Memory B cell (primary cell): ENCODE measurements around the gene SERINC2.
"Not testable (repeated sequence)": the region's sequence is repeated elsewhere in the genome, so short reads cannot be mapped to it uniquely, and the experiment has no call there.

Experiments used
- ATAC-seq: fragments of 150-1000 bp; cut with Tn5 transposase; 2 replicates; pipeline ENCODE4 v1.10.0; 2021; ENCODE audit warnings: low read depth, mild to moderate bottlenecking, moderate library complexity
- DNase-seq, 2 donors: peaks; one replicate each; pipeline ENCODE4 v3.0.0; 2022; ENCODE audit warnings: low spot score in 2 of 2
- H3K27ac Mint-ChIP-seq: one replicate; pipeline ENCODE4 v1.8.0; 2022; ENCODE audit warnings: mild to moderate bottlenecking, moderate library complexity, mixed read lengths
- H3K27me3 Mint-ChIP-seq: one replicate; pipeline ENCODE4 v1.8.0; 2022; ENCODE audit warnings: mixed read lengths
- H3K36me3 Mint-ChIP-seq: one replicate; pipeline ENCODE4 v1.8.0; 2022; ENCODE audit warnings: mild to moderate bottlenecking, mixed read lengths
- H3K4me1 Mint-ChIP-seq: one replicate; pipeline ENCODE4 v1.8.0; 2022; ENCODE audit warnings: mixed read lengths
- H3K4me3 Mint-ChIP-seq: one replicate; pipeline ENCODE4 v1.8.0; 2022; ENCODE audit warnings: mild to moderate bottlenecking, moderate library complexity, mixed read lengths
- H3K9me3 Mint-ChIP-seq: one replicate; pipeline ENCODE4 v1.8.0; 2022; ENCODE audit warnings: mixed read lengths

The SERINC2 gene

GRCh38 chr1:31427322-31427721, 14.3 kb downstream of the SERINC2 start:
- no peak for DNase-seq
- Mint-ChIP-seq H3K4me3 (no peak overlapping the region), H3K27me3 (no peaks in the 10 kb centered on the region)

DNA sequence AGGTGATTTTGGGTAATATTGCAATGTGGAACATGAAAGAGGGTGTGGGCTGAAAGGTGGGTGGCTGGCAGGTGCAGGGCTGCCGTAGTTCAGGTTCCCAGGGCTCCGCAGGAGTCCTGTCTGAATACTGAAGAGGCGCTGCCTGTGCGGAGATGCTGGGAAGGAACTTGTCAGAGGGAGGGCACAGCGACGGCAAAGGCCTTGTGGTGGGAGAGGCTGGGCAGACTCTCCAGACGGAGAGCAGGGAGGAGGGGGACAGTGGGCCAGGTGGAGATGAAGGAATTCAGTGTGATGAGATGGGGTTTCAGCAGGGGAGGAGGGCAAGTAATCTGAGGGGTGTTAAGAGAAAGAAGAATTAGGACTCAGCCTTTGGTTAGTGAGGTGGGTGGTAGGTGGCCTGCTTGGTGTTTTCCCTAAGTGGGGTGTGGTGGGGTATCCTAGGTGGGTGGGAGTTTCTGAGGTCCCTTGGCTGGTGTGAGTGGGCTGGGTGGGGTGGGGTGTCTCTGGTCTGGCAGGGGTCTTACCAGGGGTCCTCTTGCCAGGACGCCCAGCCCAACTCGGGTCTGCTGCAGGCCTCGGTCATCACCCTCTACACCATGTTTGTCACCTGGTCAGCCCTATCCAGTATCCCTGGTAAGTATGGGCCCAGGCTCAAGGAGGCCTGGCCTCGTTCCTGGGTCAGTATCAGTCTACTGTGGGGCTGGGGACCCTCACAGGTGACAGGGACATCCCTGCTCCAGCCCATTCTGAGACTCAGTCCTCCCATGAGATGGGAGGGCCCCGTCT, 15.6 kb downstream of the SERINC2 start:
- ATAC-seq: no peak
- no peak overlapping the region for H3K27ac Mint-ChIP-seq
- H3K36me3 Mint-ChIP-seq: no peaks in the 10 kb centered on the region
- peaks cover 13% of the 10 kb centered on the region for H3K4me1 Mint-ChIP-seq
- no peak for DNase-seq
- H3K27me3 Mint-ChIP-seq: peaks cover 4% of the 10 kb centered on the region
- no peaks in the 10 kb centered on the region for H3K9me3 Mint-ChIP-seq
- H3K4me3 Mint-ChIP-seq: no peak overlapping the region

More at GRCh38 chr1:31427322-31427721, 14.3 kb downstream of the SERINC2 start:
- Mint-ChIP-seq H3K9me3 (no peaks in the 10 kb centered on the region), H3K27ac (no peak overlapping the region), H3K4me1 (peaks cover 24% of the 10 kb centered on the region), H3K36me3 (no peaks in the 10 kb centered on the region)
- no peak for ATAC-seq

DNA sequence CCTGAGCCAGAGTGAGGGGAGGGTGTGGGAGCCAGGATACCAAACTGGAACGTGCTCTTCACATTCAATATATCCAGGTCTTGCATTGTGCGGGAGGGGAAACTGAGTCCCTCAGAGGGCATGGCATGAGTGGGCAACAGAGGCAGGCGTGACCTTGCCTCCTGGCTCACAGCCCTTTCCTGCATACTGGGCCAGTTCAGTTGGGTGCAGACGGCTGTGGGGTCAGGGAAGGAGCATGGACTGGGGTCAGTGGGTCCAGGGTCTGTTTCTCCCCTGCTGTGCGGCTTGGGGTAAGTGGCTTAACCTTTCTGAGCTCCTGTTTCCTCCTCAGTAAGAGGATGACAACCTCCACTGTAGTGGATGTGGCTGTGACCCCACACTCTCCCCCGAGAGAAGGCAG, 16.6 kb downstream of the SERINC2 start:
- no peaks in the 10 kb centered on the region for H3K36me3 Mint-ChIP-seq
- no peak overlapping the region for H3K4me3 Mint-ChIP-seq
- no peak for ATAC-seq

DNA sequence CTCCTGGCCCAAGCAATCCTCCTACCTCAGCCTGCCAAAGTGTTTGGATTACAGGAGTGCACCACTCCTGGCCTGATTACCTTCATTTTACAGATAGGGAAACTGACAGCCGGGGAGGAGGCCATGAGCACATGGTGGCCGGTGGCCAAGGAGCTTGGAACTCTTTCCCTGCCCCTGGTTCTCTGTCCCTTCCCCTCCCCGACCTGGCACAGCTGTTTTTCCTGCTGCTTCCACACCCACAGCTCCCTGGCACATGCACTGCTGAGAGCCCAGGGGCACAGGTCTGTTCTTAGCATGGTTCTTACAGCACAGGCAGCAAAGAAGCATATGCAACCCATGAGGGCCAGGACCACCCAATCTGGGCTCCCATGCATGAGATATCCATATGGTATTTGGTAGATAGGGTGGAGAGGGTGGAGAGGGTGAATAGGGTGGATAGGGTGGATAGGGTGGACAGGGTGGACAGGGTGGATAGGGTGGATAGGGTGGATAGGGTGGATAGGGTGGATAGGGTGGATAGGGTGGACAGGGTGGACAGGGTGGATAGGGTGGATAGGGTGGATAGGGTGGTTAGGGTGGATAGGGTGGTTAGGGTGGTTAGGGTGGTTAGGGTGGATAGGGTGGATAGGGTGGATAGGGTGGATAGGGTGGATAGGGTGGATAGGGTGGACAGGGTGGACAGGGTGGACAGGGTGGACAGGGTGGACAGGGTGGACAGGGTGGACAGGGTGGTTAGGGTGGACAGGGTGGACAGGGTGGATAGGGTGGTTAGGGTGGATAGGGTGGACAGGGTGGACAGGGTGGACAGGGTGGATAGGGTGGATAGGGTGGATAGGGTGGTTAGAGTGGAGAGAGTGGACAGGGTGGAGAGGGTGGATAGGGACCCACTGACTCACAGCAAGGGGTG, 18.6 kb downstream of the SERINC2 start:
- not testable (repeated sequence) for H3K27ac Mint-ChIP-seq, H3K36me3 Mint-ChIP-seq, H3K9me3 Mint-ChIP-seq, DNase-seq, H3K27me3 Mint-ChIP-seq, H3K4me3 Mint-ChIP-seq, ATAC-seq
- peaks cover 10% of the 10 kb centered on the region for H3K4me1 Mint-ChIP-seq

More for the DNA sequence above, 16.6 kb downstream of the SERINC2 start:
- Mint-ChIP-seq H3K27me3 (peaks cover 5% of the 10 kb centered on the region), H3K9me3 (no peaks in the 10 kb centered on the region), H3K27ac (no peak overlapping the region), H3K4me1 (peaks cover 13% of the 10 kb centered on the region)
- no peak for DNase-seq

DNA sequence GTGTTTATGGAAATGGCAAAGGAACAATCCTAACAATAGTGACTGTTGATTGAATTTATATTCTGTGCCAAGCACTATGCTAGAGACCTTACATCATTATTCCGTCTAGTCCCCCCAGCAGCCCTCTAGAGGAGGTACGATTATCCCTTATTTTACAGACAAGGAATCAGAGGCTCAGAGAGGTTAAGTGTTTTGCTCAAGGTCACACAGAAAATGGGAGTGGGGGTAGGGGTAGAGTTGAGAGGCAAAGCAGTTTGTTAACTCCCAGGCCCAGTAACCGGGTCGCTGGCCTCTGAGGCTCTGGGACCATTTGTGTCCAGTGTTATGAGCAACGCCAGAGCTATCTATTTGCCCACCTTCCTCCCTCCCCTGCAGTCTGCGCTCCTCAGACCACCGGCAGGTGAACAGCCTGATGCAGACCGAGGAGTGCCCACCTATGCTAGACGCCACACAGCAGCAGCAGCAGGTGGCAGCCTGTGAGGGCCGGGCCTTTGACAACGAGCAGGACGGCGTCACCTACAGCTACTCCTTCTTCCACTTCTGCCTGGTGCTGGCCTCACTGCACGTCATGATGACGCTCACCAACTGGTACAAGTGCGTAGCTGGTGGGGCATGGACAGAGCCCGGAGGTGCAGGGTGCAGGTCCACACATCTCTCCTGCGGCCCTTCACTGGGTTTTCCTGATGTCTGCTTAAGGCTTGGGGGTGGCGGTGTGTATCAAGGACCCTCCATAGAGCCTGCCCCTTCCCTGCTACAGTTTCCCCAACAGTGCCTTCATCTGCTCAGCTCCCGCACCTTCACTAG, 19.8 kb downstream of the SERINC2 start:
- Mint-ChIP-seq H3K4me3 (no peak overlapping the region), H3K4me1 (peaks cover 9% of the 10 kb centered on the region), H3K27me3 (peaks cover 11% of the 10 kb centered on the region), H3K27ac (no peak overlapping the region), H3K36me3 (no peaks in the 10 kb centered on the region), H3K9me3 (no peaks in the 10 kb centered on the region)
- no peak for DNase-seq
- no peak for ATAC-seq

DNA sequence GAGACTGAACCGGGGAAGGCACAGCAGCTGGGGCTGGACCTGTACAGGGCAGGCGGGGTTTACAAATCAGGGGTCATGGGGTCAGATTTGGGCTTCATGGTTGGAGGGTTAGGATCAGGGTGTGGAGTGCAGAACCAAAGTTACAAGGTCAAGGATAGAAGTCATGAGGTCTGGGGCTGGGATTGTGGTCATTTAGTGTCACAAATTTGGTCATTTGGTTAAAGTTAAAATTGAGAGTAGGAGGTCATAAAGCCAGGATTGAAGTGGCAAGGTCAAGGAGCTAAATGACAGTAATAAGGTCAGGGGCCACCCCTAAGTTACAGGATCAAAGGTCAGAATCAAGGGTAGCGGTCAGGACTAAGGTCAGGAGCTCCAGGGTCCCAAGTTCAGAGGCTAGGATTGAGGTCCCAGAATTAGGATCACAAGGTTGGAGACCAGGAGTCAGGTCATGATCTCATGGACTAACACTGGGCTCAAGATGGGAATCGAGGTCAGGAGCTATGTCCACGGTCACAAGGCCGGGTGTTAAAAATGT, 20.4 kb downstream of the SERINC2 start:
- DNase-seq: no peak
- Mint-ChIP-seq H3K4me1 (peaks cover 9% of the 10 kb centered on the region), H3K36me3 (no peaks in the 10 kb centered on the region), H3K27me3 (peaks cover 11% of the 10 kb centered on the region), H3K4me3 (no peak overlapping the region), H3K27ac (no peak overlapping the region), H3K9me3 (no peaks in the 10 kb centered on the region)
- no peak for ATAC-seq

- DNase-seq: no peak
- no peaks in the 10 kb centered on the region for H3K9me3 Mint-ChIP-seq
- no peak overlapping the region for H3K4me3 Mint-ChIP-seq
- ATAC-seq: no peak
- H3K27me3 Mint-ChIP-seq: peaks cover 12% of the 10 kb centered on the region
- H3K4me1 Mint-ChIP-seq: peaks cover 9% of the 10 kb centered on the region
- H3K27ac Mint-ChIP-seq: no peak overlapping the region
- H3K36me3 Mint-ChIP-seq: no peaks in the 10 kb centered on the region
Observed at GRCh38 chr1:31434101-31434871, 21.3 kb downstream of the SERINC2 start.

GRCh38 chr1:31434979-31435378, 22.0 kb downstream of the SERINC2 start:
- peaks cover 13% of the 10 kb centered on the region for H3K27me3 Mint-ChIP-seq

GRCh38 chr1:31435471-31436409, 22.7 kb downstream of the SERINC2 start:
- no peak for ATAC-seq
- DNase-seq: no peak
- H3K4me1 Mint-ChIP-seq: peaks cover 9% of the 10 kb centered on the region
- H3K27me3 Mint-ChIP-seq: peaks cover 13% of the 10 kb centered on the region
- no peaks in the 10 kb centered on the region for H3K9me3 Mint-ChIP-seq
- peak overlapping the region; percentile 36 for H3K27ac Mint-ChIP-seq
- H3K4me3 Mint-ChIP-seq: no peak overlapping the region
- H3K36me3 Mint-ChIP-seq: no peaks in the 10 kb centered on the region

More at GRCh38 chr1:31434979-31435378, 22.0 kb downstream of the SERINC2 start:
- ATAC-seq: no peak
- Mint-ChIP-seq H3K36me3 (no peaks in the 10 kb centered on the region), H3K27ac (peak overlapping the region; percentile 36), H3K4me3 (no peak overlapping the region), H3K4me1 (peaks cover 9% of the 10 kb centered on the region), H3K9me3 (no peaks in the 10 kb centered on the region)
- no peak for DNase-seq

DNA sequence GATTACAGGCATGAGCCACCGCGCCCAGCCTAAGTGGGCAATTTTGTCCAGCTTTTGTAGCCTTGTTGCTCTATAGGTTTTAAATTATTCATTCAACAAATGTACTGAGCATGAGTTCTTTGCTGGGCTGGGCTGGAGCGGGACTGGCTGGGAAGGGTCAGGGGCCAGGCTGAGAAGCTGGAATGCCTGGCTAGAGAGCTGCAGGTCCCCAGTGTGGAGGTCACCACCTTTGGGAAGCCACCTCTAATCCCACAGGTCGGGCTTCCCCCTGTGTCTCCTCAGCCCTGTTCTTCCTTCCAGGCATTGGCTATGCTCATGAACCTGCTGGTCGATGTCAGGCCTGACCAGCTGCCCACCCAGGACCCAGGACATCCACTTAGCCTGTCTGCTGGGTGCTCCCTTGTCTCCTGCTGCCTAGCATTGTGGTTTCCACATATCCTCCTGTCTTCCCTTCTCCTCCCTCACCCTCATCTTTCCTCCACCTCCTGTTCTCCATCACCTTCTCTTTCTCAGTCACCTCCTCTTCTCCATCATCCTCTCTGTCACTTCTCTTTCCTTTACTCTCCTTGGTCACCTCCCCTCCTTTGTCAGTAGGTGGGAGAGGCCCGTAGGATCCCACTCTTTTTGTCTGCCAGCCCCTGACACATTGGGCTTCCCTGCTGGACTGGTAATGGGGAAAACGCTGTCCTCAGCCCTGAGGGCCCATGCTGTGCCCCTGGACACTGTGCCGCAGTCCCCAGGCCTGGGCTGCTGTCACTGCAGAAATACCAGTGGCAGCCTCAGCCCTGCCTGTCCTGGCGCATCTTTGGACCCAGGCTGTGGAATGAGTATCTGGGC, 23.8 kb downstream of the SERINC2 start:
- peaks cover 9% of the 10 kb centered on the region for H3K4me1 Mint-ChIP-seq
- H3K4me3 Mint-ChIP-seq: no peak overlapping the region
- H3K27ac Mint-ChIP-seq: no peak overlapping the region
- ATAC-seq (no peak), DNase-seq (no peak)
- peaks cover 16% of the 10 kb centered on the region for H3K27me3 Mint-ChIP-seq
- no peaks in the 10 kb centered on the region for H3K9me3 Mint-ChIP-seq
- H3K36me3 Mint-ChIP-seq: no peaks in the 10 kb centered on the region

GRCh38 chr1:31437433-31438037, 24.5 kb downstream of the SERINC2 start:
- no peaks in the 10 kb centered on the region for H3K36me3 Mint-ChIP-seq
- no peak overlapping the region for H3K27ac Mint-ChIP-seq
- no peak overlapping the region for H3K4me3 Mint-ChIP-seq
- peaks cover 9% of the 10 kb centered on the region for H3K4me1 Mint-ChIP-seq
- no peak for DNase-seq
- no peak for ATAC-seq
- no peaks in the 10 kb centered on the region for H3K9me3 Mint-ChIP-seq
- H3K27me3 Mint-ChIP-seq: peaks cover 17% of the 10 kb centered on the region
